Myocyte (in vitro differentiated cells): ENCODE results near the gene BPHL. TPM values are rescaled to one million over a fixed set of nuclear protein-coding genes. Genes with fewer than 3 reads are reported as not detected.
"Not testable (repeated sequence)": the region's sequence is repeated elsewhere in the genome, so short reads cannot be mapped to it uniquely, and the experiment has no call there.

Experiments used
- DNase-seq: peaks from one replicate; pipeline ENCODE4 v3.0.0-alpha.2; 2012; ENCODE audit warnings: low read depth
- total RNA-seq: library from RNA; depleted of rRNA; stranded (reverse); fragments of >200 nt; gene quantifications from 2 replicates; pipeline ENCODE4 v1.2.3, GENCODE V29; 2014

Gene BPHL
- total RNA-seq, 1 donor from 2014 or later, result 28.7 TPM

GRCh38 chr6:3120765-3121089 is 2.2 kb downstream of the BPHL start:
- no peak for DNase-seq

GRCh38 chr6:3122823-3123182 is 4.3 kb downstream of the BPHL start:
- no peak for DNase-seq

- DNase-seq, result no peak
Observed at GRCh38 chr6:3124667-3125066, 6.2 kb downstream of the BPHL start.

GRCh38 chr6:3125815-3126214 is 7.3 kb downstream of the BPHL start:
- DNase-seq, result no peak

- DNase-seq, result no peak
Observed at GRCh38 chr6:3128356-3129108, 10.0 kb downstream of the BPHL start.

- no peak for DNase-seq
Observed at GRCh38 chr6:3131695-3132094, 13.2 kb downstream of the BPHL start.

GRCh38 chr6:3133515-3133914 is 15.0 kb downstream of the BPHL start:
- no peak for DNase-seq

GRCh38 chr6:3135668-3136291 is 17.3 kb downstream of the BPHL start:
- no peak for DNase-seq

- no peak for DNase-seq
Observed at GRCh38 chr6:3136292-3137011, 17.9 kb downstream of the BPHL start.

GRCh38 chr6:3137057-3137777 is 18.7 kb downstream of the BPHL start:
- DNase-seq, result peak; percentile 46

GRCh38 chr6:3137873-3138272 is 19.4 kb downstream of the BPHL start:
- not testable (repeated sequence) for DNase-seq

- no peak for DNase-seq
Observed at GRCh38 chr6:3138341-3138740, 19.8 kb downstream of the BPHL start.

GRCh38 chr6:3139090-3139903 is 20.8 kb downstream of the BPHL start:
- peak; percentile 94 for DNase-seq

- no peak for DNase-seq
Observed at GRCh38 chr6:3140201-3140600, 21.7 kb downstream of the BPHL start.

- no peak for DNase-seq
Observed at GRCh38 chr6:3142536-3142935, 24.0 kb downstream of the BPHL start.

GRCh38 chr6:3143158-3143557 is 24.6 kb downstream of the BPHL start:
- DNase-seq, result no peak

- DNase-seq, result no peak
Observed at GRCh38 chr6:3144571-3144970, 26.1 kb downstream of the BPHL start.

GRCh38 chr6:3147914-3148757 is 29.6 kb downstream of the BPHL start:
- no peak for DNase-seq

- peak; percentile 91 for DNase-seq
Observed at GRCh38 chr6:3151691-3152090, 33.2 kb downstream of the BPHL start.

GRCh38 chr6:3152689-3153088 is 34.2 kb downstream of the BPHL start:
- no peak for DNase-seq
